H1 (cell line): ENCODE results near the gene VENTX. TPM values are rescaled to one million over a fixed set of nuclear protein-coding genes. Genes with fewer than 3 reads are reported as not detected.

Experiments
- CTCF ChIA-PET: fragments of 300-600 bp; sonication (Branson Sonifier 250); formaldehyde crosslinking; loops from one replicate; lab custom pipeline; 2021; ENCODE audit not compliant: partially characterized antibody; lab: Charles Lee
- POLR2A ChIA-PET: fragments of 300-600 bp; sonication (Branson Sonifier 250); formaldehyde crosslinking; loops from one replicate; lab custom pipeline; 2021; ENCODE audit warnings: inconsistent platforms; ENCODE audit not compliant: partially characterized antibody; lab: Charles Lee
- DNase-seq, 2 experiments: peaks; one replicate each; pipeline versions ENCODE4 v3.0.0 to v3.0.0-alpha.2; 2010 to 2022; ENCODE audit warnings: low spot score in 2 of 2, low read depth in 1 of 2, mixed read lengths in 1 of 2
- FAIRE-seq: peaks from 2 replicates; lab custom pipeline; 2011; peaks lifted over from hg19 to GRCh38; lab: Jason Lieb, UNC
- H2AFZ ChIP-seq: 2 replicates; pipeline ENCODE4 v1.8.1; 2012; ENCODE audit warnings: low read length, inconsistent platforms
- H2AK5ac ChIP-seq: 2 replicates; pipeline ENCODE4 v1.6.1; 2013; ENCODE audit warnings: low read depth, low read length
- H2BK120ac ChIP-seq: replicated peaks from 2 replicates; pipeline ENCODE3; 2013; ENCODE audit warnings: low read depth, low read length, inconsistent platforms
- H2BK12ac ChIP-seq: 2 replicates; pipeline ENCODE4 v1.6.1; 2013; ENCODE audit warnings: low read depth, low read length
- H2BK15ac ChIP-seq: 2 replicates; pipeline ENCODE4 v1.6.1; 2013; ENCODE audit warnings: low read length
- H2BK20ac ChIP-seq: 2 replicates; pipeline ENCODE4 v1.6.1; 2013; ENCODE audit warnings: low read length
- H2BK5ac ChIP-seq: 2 replicates; pipeline ENCODE4 v1.6.1; 2013; ENCODE audit warnings: low read depth, low read length
- H3K14ac ChIP-seq: 2 replicates; pipeline ENCODE4 v1.6.1; 2013; ENCODE audit warnings: inconsistent platforms; ENCODE audit not compliant: insufficient read length
- H3K18ac ChIP-seq: 2 replicates; pipeline ENCODE4 v1.6.1; 2013; ENCODE audit warnings: low read length; ENCODE audit errors: extremely low read depth
- H3K23ac ChIP-seq: 2 replicates; pipeline ENCODE4 v1.6.1; 2013; ENCODE audit warnings: inconsistent platforms; ENCODE audit not compliant: insufficient read length
- H3K23me2 ChIP-seq: 2 replicates; pipeline ENCODE4 v1.6.1; 2013; ENCODE audit warnings: low read depth, low read length
- H3K27ac ChIP-seq: 2 replicates; pipeline ENCODE4 v1.6.1; 2011; ENCODE audit warnings: low read depth, low read length, inconsistent platforms
- H3K27me3 ChIP-seq, 4 experiments: replicated peaks in 1 of 4; 1 replicate in 1 of 4; 2 replicates in 3 of 4; pipeline versions ENCODE4 v1.6.1 to v1.8.1; 2011 to 2013; ENCODE audit warnings: low read length in 3 of 4, mild to moderate bottlenecking in 3 of 4, inconsistent platforms in 2 of 4, mixed read lengths in 2 of 4, moderate library complexity in 1 of 4; ENCODE audit not compliant: control insufficient read depth in 3 of 4, insufficient read depth in 3 of 4; ENCODE audit errors: extremely low read depth in 1 of 4
- H3K36me3 ChIP-seq, 4 experiments: 2 replicates each; pipeline versions ENCODE4 v1.6.1 to v1.8.1; 2011 to 2013; ENCODE audit warnings: mild to moderate bottlenecking in 4 of 4, low read length in 3 of 4, moderate library complexity in 2 of 4, control low read depth in 1 of 4, inconsistent platforms in 1 of 4; ENCODE audit not compliant: insufficient read depth in 4 of 4, control insufficient read depth in 2 of 4
- H3K4ac ChIP-seq: replicated peaks from 2 replicates; pipeline ENCODE3; 2013; ENCODE audit warnings: low read length, low read depth, mixed read lengths, inconsistent platforms; ENCODE audit not compliant: insufficient read length
- H3K4me1 ChIP-seq, 4 experiments: replicated peaks in 1 of 4; 1 replicate in 1 of 4; 2 replicates in 3 of 4; pipeline versions ENCODE4 v1.6.1 to v1.8.1; 2011 to 2013; ENCODE audit warnings: low read length in 3 of 4, inconsistent platforms in 2 of 4, mixed read lengths in 1 of 4; ENCODE audit not compliant: insufficient read depth in 4 of 4, control insufficient read depth in 3 of 4
- H3K4me2 ChIP-seq, 2 experiments: 2 replicates each; pipeline versions ENCODE4 v1.6.1 to v1.8.1; 2011 to 2013; ENCODE audit warnings: low read depth in 2 of 2, low read length in 2 of 2, control low read depth in 1 of 2, inconsistent platforms in 1 of 2, mild to moderate bottlenecking in 1 of 2; ENCODE audit not compliant: insufficient read depth in 1 of 2
- H3K4me3 ChIP-seq, 4 experiments: fragments of 200-600, 300-600 bp in 1 of 4; sonication (generic), shearing (Covaris generic), sonication (Bioruptor Twin) in 1 of 4; 2 replicates each; pipeline versions ENCODE4 v1.5.1 to v1.8.1; 2011 to 2016; ENCODE audit warnings: low read length in 4 of 4, low read depth in 3 of 4, control low read depth in 2 of 4, inconsistent platforms in 2 of 4, mild to moderate bottlenecking in 2 of 4, mixed read lengths in 1 of 4, moderate library complexity in 1 of 4; ENCODE audit not compliant: insufficient read depth in 2 of 4; ENCODE audit errors: extremely low read depth in 1 of 4
- H3K56ac ChIP-seq: replicated peaks from 2 replicates; pipeline ENCODE3; 2013; ENCODE audit warnings: low read depth, mild to moderate bottlenecking, mixed read lengths, low read length, inconsistent platforms; ENCODE audit not compliant: insufficient read length
- H3K79me1 ChIP-seq: 2 replicates; pipeline ENCODE4 v1.6.1; 2013; ENCODE audit warnings: low read depth, low read length, control low read depth
- H3K79me2 ChIP-seq, 2 experiments: 2 replicates each; pipeline versions ENCODE4 v1.6.1 to v1.8.1; 2012 to 2013; ENCODE audit warnings: low read length in 2 of 2, mild to moderate bottlenecking in 2 of 2, inconsistent platforms in 1 of 2; ENCODE audit not compliant: insufficient read depth in 2 of 2, control insufficient read depth in 1 of 2
- H3K9ac ChIP-seq, 4 experiments: replicated peaks in 1 of 4; 1 replicate in 1 of 4; 2 replicates in 3 of 4; pipeline versions ENCODE4 v1.6.1 to v1.8.1; 2011 to 2013; ENCODE audit warnings: low read depth in 3 of 4, low read length in 3 of 4, control low read depth in 2 of 4, mild to moderate bottlenecking in 2 of 4, moderate library complexity in 2 of 4, inconsistent platforms in 1 of 4; ENCODE audit errors: extremely low read depth in 1 of 4
- H3K9me3 ChIP-seq, 2 experiments: 2 replicates each; pipeline versions ENCODE4 v1.6.1 to v1.8.1; 2012 to 2013; ENCODE audit warnings: mild to moderate bottlenecking in 2 of 2, moderate library complexity in 2 of 2, control low read depth in 1 of 2, inconsistent platforms in 1 of 2, low read depth in 1 of 2, low read length in 1 of 2, mixed read lengths in 1 of 2; ENCODE audit not compliant: insufficient read depth in 2 of 2
- H4K20me1 ChIP-seq, 2 experiments: replicated peaks in 1 of 2; 2 replicates each; pipeline versions ENCODE3 to v1.8.1; 2011 to 2013; ENCODE audit warnings: inconsistent platforms in 2 of 2, low read length in 2 of 2, mild to moderate bottlenecking in 1 of 2; ENCODE audit not compliant: insufficient read depth in 2 of 2, control insufficient read depth in 1 of 2
- H4K5ac ChIP-seq: 2 replicates; pipeline ENCODE4 v1.6.1; 2013; ENCODE audit warnings: low read length, low read depth, mixed read lengths, inconsistent platforms; ENCODE audit not compliant: insufficient read length
- H4K8ac ChIP-seq: 2 replicates; pipeline ENCODE4 v1.8.0; 2013; ENCODE audit warnings: mild to moderate bottlenecking, moderate library complexity, low read length, inconsistent platforms; ENCODE audit not compliant: insufficient read depth; ENCODE audit errors: extremely low read depth
- H4K91ac ChIP-seq: replicated peaks from 2 replicates; pipeline ENCODE3; 2013; ENCODE audit warnings: low read length, mixed read lengths, inconsistent platforms; ENCODE audit not compliant: insufficient read length
- FOSL1 ChIP-seq: IDR thresholded peaks from 2 replicates; pipeline ENCODE4 v1.6.1; 2011; ENCODE audit warnings: mild to moderate bottlenecking, low read depth, low read length, moderate library complexity; ENCODE audit not compliant: insufficient read depth
- HDAC6 ChIP-seq: IDR thresholded peaks from one replicate; pipeline ENCODE4 v1.7.1; 2012; ENCODE audit warnings: low read depth, mild to moderate bottlenecking, inconsistent platforms, low read length, moderate library complexity
- NANOG ChIP-seq: IDR thresholded peaks from 2 replicates; pipeline ENCODE4 v1.6.1; 2011; ENCODE audit warnings: low read length, low read depth, mild to moderate bottlenecking, inconsistent platforms; ENCODE audit not compliant: insufficient read depth, poor library complexity, severe bottlenecking
- PHF8 ChIP-seq: fragments of 200-600 bp; sonication (generic); conservative IDR thresholded peaks from 2 replicates; pipeline ENCODE4 v1.7.1; 2012; ENCODE audit warnings: low read depth, mild to moderate bottlenecking, inconsistent platforms, low read length, moderate library complexity
- POLR2A ChIP-seq, 2 experiments: IDR thresholded peaks; 1 replicate in 1 of 2; 2 replicates in 1 of 2; pipeline ENCODE4 v1.6.1; 2011; ENCODE audit warnings: low read depth in 2 of 2, low read length in 2 of 2, mild to moderate bottlenecking in 2 of 2; ENCODE audit errors: control extremely low read depth in 1 of 2
- POLR2AphosphoS5 ChIP-seq: IDR thresholded peaks from 2 replicates; pipeline ENCODE4 v1.6.1; 2011; ENCODE audit warnings: low read depth, low read length
- RXRA ChIP-seq: IDR thresholded peaks from 2 replicates; pipeline ENCODE4 v1.6.1; 2011; ENCODE audit warnings: low read depth, mild to moderate bottlenecking, low read length, moderate library complexity; ENCODE audit not compliant: insufficient read depth
- SAP30 ChIP-seq: fragments of 300-600 bp; sonication (generic); IDR thresholded peaks from 2 replicates; pipeline ENCODE4 v1.7.1; 2012; ENCODE audit warnings: low read length, moderate library complexity, mild to moderate bottlenecking, inconsistent platforms; ENCODE audit not compliant: insufficient read depth, insufficient replicate concordance
- SRF ChIP-seq: IDR thresholded peaks from 2 replicates; pipeline ENCODE4 v1.6.1; 2011; ENCODE audit warnings: mild to moderate bottlenecking, low read depth, low read length, moderate library complexity
- TAF7 ChIP-seq: optimal IDR thresholded peaks from 2 replicates; pipeline ENCODE3; 2011; ENCODE audit warnings: low read depth, mild to moderate bottlenecking, inconsistent platforms, low read length, moderate library complexity, borderline replicate concordance
- WGBS, 2 experiments: shearing (Covaris generic) in 1 of 2; methylation state at CpG; one replicate each; pipeline versions ENCODE4 v1.1.6 to v1.1.7; 2013 to 2015; ENCODE audit warnings: low lambda C conversion rate in 2 of 2, mixed read lengths in 2 of 2, inconsistent platforms in 1 of 2, low coverage in 1 of 2, missing lambda C conversion rate in 1 of 2; ENCODE audit not compliant: insufficient replicate concordance in 2 of 2, insufficient coverage in 1 of 2, insufficient read length in 1 of 2; ENCODE audit errors: extremely low coverage in 1 of 2, missing lambda C conversion rate in 1 of 2; 5-methylcytosine and 5-hydroxymethylcytosine counted together
- polyA plus RNA-seq, 7 experiments: library from polyadenylated mRNA; depleted of rRNA in 3 of 7; stranded (reverse) in 5 of 7; unstranded in 2 of 7; fragments of >200 nt in 5 of 7; fragments of 200-250 nt in 2 of 7; gene quantifications; 1 replicate in 5 of 7; 2 replicates in 1 of 7; 4 replicates in 1 of 7; pipeline versions ENCODE4 v1.2.1 to v1.2.3, GENCODE V29; 2011 to 2013; ENCODE audit warnings: missing spikeins in 2 of 7, mixed read lengths in 2 of 7
- total RNA-seq: library from RNA; stranded (reverse); fragmentation: NEBNext Ultra II Directional; extraction: Animal tissue kit (Norgen Biotek cat#: 25700); gene quantifications from 2 replicates; pipeline ENCODE4 v1.2.1, GENCODE V29; 2021

Gene VENTX
- total and polyA plus RNA-seq, 2 of the 8 experiments (the other 6 are each of a cell fraction or from before 2014, with no cell fraction given): 5.6 TPM

GRCh38 chr10:133253361-133253955 lies 15.8 kb downstream of the VENTX start:
- no peak overlapping the region for H2AFZ ChIP-seq
- H3K27me3 ChIP-seq: no peaks in the 10 kb centered on the region; a peak in 2 of 7 replicates
- no peak overlapping the region for H2BK5ac ChIP-seq
- H4K20me1 ChIP-seq: peaks cover 0 to 5% of the 10 kb centered on the region in 2 experiments
- 0 out of 2 replicates have a peak, but pooled peaks cover 2% of the 10 kb centered on the region for H3K79me1 ChIP-seq
- H3K4me3 ChIP-seq: no peak overlapping the region
- H4K91ac ChIP-seq: no peak overlapping the region
- ChIA-PET POLR2A (no interaction called here), CTCF (interaction anchor here (1.0 to 1.3 kb wide), 2 partner anchors 13 to 16 kb away, joined by 3 to 4 read pairs; no protein-coding TSS in a partner anchor)
- FAIRE-seq (no peak), DNase-seq (no peak)
- H3K9me3 ChIP-seq: no peaks in the 10 kb centered on the region
- peaks cover 0 to 8% (median 5%) of the 10 kb centered on the region in 4 experiments; a peak in 5 of 7 replicates for H3K4me1 ChIP-seq
- H3K18ac ChIP-seq: no peak overlapping the region
- H3K79me2 ChIP-seq: no peaks in the 10 kb centered on the region
- 91% methylated on average over 21 of the region's 22 CpGs; no CpG with 5 or more reads in 1 of the 2 experiments for WGBS, 2 experiments
- H3K4ac ChIP-seq: no peak overlapping the region
- no peak overlapping the region for H3K23ac ChIP-seq
- no peak overlapping the region for H3K14ac ChIP-seq
- H2BK15ac ChIP-seq: no peak overlapping the region
- H3K4me2 ChIP-seq: no peak overlapping the region
- 0 out of 2 replicates have a peak, but pooled peaks cover 1% of the 10 kb centered on the region for H3K23me2 ChIP-seq
- no peak overlapping the region for H2BK20ac ChIP-seq
- no peak overlapping the region for H4K8ac ChIP-seq
- no peak overlapping the region for H4K5ac ChIP-seq
- no peak overlapping the region for H2BK120ac ChIP-seq
- H3K56ac ChIP-seq: no peak overlapping the region
- TF ChIP-seq SAP30: no peak
- TF ChIP-seq FOSL1: no peak
- no peak for TF ChIP-seq TAF7
- no peak for TF ChIP-seq PHF8
- TF ChIP-seq POLR2AphosphoS5: no peak
- TF ChIP-seq RXRA: no peak
- no peak for TF ChIP-seq SRF
- TF ChIP-seq HDAC6: no peak
- TF ChIP-seq POLR2A (IDR thresholded peaks at IDR 0.05; ENCODE audit: control extremely low read depth in 1 of 2, low read depth in 2 of 2, low read length in 2 of 2): no peak
- TF ChIP-seq NANOG: no peak
- no peaks in the 10 kb centered on the region for H3K36me3 ChIP-seq
- no peak overlapping the region for H3K9ac ChIP-seq
- H2AK5ac ChIP-seq: no peak overlapping the region
- no peak overlapping the region for H2BK12ac ChIP-seq
- no peak overlapping the region for H3K27ac ChIP-seq
